NCI-H187 treated with DMSO at 0.1 percent for 48 hours (cell line): Measurements from ENCODE around the gene VPS54.

Experiments
- DNase-seq: peaks from one replicate; lab custom pipeline; 2025; lab: John Stamatoyannopoulos, UW

The VPS54 gene

GRCh38 chr2:63898839-63899238 is 120.4 kb downstream of the VPS54 start:
- DNase-seq = no peak

DNA sequence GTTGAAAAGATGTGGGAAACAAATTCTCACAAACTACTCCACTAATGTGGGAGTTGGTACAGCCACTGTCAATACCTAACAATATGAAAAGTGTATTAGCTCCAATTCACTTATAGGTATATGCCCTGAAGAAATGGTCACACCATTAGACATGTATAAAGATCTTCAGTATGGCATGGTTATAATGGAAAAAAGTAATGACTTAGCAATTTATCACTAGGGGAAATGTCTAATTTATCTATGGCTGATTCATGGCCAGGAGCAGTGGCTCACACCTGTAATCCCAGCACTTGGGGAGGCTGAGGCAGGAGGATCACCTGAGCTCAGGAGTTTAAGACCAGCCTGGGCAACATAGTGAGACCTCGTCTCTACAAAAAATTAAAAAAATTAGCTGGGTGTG is 125.1 kb downstream of the VPS54 start:
- DNase-seq = no peak

DNA sequence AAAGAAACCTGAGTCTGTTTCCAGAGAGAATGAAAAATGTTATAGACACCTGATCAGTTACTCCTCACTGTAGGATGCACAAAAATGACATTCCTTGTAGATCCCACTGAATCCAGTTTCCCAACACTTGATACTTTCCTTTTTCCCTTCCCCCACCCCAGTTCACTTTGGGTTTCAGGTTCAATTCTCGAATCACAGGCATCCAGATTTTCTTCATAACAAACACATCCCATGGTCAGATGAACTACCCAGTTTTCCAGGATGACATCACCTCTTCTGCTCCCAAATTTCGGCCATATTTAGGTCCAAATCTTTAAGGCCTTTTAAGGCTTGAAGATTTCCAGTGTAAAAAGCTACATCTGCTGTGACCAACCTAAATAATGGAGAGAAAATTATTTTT is 126.1 kb downstream of the VPS54 start:
- no peak for DNase-seq

GRCh38 chr2:63891488-63892030 is 127.7 kb downstream of the VPS54 start:
- no peak for DNase-seq

DNA sequence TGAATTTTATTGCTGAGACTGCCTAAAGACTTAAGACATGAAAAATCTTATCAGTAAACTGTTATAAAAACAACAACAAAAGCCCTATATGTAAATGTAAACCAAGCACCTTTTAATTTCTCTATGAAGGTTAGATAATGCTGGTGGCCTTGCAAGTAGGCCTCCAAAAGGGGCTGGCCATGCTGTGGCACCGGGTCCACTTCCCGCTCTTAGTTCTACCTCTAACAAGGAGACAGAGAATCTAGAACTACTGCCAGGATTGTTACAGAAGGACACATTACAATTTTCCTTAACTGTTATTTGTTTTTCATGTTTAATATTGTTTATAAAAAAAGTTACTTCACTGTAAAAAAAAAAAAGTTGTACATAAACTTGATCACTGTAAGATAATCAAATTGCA is 128.6 kb downstream of the VPS54 start:
- DNase-seq = no peak

- DNase-seq = no peak
These were observed 130.5 kb downstream of the VPS54 start for GRCh38 chr2:63888490-63889402.

DNA sequence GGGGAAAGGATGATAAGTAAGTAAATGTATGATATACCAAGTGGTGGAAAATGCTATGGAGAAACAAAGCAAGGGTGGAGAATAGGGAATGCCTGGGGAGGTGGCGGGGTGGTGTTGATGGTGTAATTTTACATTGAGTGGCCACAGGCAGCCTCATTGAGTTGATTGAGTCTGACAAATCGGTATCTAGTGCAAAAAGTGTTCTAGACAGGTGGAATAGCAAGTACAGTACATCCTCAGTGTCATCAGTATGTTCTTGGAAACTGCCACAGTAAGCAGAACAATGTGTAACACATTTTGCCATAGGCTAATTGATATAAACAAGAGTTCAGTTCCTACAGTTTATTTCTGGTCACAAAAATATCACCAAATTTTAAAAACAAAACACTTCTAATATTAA is 131.2 kb downstream of the VPS54 start:
- no peak for DNase-seq

DNA sequence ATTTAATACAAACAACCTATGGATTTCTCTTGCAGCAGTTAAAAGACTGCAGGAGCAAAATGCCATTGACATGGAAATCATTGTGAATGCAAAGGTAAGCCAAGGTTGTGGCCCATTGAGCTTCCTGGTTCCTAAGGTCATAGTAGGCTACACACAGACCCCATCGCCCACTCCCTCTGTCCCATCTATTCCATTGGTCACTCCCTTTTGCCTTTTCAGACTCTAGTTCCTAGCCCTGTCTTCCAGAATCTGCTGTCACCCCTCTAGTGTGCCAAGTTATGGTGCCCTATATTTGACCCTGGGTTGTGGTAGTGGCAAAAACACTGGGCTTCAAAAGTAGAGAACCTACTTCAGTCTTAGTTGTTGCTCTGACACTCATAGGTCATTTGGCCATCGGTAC is 132.8 kb downstream of the VPS54 start:
- no peak for DNase-seq

GRCh38 chr2:63882395-63883105 is 136.7 kb downstream of the VPS54 start:
- no peak for DNase-seq

DNA sequence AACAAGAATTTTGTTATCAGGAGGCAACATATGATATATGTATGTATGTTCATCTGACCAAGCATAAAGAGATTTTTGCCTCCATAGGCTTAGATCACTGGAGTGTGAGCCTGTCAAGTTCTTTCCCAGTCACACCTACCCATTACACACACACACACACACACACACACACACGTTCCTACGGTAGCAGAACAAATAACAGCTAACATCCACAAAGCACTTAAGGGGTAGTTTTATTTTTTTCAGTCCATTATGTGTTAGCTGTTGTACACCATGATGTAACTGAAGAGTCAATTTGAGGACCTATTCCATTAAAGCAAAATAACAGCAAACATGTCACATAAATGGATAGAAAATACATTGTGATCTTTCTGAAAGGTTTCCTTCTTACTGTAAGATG is 138.0 kb downstream of the VPS54 start:
- DNase-seq = peak; percentile 86

- no peak for DNase-seq
These were observed 138.6 kb downstream of the VPS54 start for GRCh38 chr2:63880625-63881024.

- no peak for DNase-seq
These were observed 139.3 kb downstream of the VPS54 start for GRCh38 chr2:63879876-63880433.

- no peak for DNase-seq
These were observed 140.7 kb downstream of the VPS54 start for GRCh38 chr2:63878486-63878885.

GRCh38 chr2:63876311-63876710 is 142.9 kb downstream of the VPS54 start:
- peak; percentile 18 for DNase-seq

DNA sequence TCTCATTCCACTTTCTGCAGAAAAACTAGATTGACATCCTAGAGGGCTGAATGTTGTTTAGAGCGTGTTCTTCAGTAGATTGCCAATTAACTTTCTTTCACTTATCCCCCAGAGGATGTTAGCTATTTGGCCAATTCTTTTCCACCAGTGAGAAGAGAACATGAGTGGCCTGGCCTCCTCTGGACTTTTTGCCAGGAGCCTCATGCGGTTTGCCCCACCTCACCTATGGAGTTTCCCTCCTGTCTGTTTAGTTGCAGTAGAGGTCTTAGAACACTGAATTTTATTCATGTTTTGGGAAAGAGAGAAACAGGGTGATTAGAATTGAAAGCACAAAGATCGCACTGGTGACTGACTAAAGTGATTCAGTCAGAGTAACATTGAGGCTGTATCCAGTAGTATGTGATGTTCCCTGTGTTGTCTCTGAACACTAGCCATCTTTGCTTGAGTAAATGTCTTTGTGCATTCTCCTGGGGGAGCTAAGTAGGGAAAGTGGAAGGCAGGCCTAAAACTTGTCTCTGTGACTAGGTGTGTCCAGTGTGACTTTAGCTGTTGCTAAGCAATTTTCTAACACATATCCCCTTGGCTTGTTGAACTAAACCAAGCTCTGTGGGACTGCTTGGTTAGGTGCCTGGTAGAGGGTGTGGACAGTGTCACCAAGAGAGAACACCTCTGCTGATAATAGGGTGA is 143.5 kb downstream of the VPS54 start:
- no peak for DNase-seq

- no peak for DNase-seq
These were observed 144.1 kb downstream of the VPS54 start for GRCh38 chr2:63875131-63875527.

DNA sequence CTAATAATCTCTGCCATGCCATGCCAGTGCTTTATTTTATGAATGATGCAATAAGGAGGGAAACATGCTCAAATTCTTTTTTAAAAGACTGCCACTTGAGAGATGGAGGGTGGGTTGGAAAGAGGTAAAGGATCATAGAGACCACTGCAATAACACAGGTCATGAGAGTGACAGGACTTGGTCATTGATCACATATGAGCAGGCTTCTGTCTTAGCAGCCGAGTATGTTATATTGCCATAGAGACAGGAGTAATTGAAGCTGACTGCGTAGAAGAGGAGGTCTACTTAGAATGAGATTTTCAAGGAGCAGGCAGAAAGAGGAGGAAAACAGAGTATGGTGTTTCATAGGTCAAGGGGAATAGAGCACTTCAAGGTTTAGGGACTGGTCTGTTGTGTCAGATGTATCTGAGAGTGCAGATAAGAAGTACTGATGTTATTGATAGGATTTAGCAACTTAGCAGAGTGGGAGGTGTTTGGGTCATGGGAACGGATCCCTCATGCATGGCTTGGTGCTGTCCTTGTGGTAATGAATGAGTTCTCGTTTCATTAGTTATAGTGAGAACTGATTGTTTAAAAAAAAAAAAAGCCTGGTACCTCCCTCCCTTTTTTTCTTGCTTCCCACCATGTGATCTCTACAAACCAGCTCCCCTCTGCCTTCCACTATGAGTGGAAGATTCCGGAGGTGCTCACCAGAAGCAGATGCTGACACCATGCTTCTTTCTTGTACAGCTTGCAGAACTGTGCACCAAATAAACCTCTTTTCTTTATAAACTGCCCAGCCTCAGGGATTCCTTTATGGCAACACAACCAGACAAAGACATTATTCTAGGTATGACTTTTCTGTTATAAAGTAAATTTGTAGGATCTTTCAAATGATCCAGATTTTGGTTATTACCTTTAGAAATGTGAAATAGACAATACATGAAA is 144.8 kb downstream of the VPS54 start:
- no peak for DNase-seq

DNA sequence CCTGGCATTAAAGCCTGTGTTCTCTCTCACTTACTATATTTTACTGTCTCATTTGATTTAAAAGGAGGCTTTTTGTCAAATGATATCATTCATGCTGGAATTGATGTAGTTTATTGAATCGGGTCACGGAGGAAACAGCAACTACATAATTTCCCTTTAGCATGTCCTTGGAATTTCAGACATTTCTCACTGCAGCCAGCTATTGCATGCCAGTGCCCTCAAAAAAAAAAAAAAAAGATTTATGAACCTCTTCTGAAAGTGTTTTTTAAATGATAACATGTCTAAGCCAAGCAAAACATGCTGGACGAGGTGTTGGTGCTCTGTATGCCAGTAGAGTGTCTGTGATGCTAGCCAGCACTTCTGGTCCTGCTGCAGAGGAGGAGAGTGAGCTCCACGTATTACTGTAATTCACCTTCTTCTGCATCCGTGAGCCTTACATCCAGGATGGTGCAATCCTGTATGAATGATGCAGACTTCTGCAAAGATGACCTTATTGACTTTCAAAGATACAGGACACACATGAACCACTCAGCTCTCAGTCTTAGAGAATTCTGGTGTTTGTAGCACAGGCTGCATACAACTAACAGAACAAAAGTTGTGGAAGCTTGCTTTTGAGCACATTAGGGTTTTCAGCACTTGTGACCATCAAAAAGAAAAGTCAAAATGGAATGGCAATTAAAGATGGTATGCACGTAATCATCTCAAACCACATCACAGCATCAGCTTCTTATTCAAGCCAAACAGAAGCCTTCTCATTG is 146.5 kb downstream of the VPS54 start:
- no peak for DNase-seq

DNA sequence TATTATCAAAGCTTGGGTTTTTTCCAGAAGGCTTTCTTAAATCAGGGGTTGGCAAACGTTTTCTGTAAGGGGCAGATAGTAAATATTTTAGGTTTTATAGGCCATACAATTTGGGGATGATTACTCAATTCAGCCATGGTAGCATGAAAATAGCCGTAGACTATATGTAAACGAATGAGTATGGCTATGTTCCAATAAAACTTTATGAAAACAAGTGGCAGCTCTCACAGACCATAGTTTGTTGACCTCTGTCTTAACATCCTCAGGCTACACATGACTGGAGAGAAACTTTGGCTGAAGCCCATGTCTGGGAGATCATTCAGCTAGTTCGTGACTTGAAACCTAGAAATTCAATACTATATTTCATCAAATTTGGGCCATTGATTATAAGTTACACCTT is 147.4 kb downstream of the VPS54 start:
- DNase-seq = no peak

DNA sequence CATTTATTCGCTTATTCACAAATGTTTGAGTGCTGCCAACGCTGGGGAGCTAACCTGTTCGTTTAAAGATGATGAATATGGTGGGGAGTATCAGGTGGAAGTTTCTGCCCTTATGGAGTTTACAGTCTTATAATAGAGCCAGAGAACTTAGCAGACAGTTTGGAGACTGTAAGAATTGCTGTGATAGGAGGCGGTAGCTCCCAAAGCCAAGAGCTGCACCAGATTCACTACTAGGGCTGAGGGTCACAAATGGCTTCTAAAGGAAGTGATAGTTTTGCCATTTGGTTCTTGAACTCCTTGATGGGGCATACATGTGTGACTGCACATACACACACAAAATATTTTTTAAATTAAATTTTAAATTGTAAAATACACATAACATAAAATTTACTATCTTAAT is 148.5 kb downstream of the VPS54 start:
- no peak for DNase-seq
